Peyer's patch (tissue), 4 donors: Measurements from ENCODE around the gene UBE2C.

Source experiments
- CTCF ChIP-seq, 6 experiments: fragments of 450-650 bp in 4 of 6; fragments of 200-600 bp in 2 of 6; sonication (generic) in 1 of 6; IDR thresholded peaks; one replicate each; pipeline ENCODE4 v1.5.1; 2017 to 2019; ENCODE audit warnings: antibody characterized with exemption in 6 of 6, mild to moderate bottlenecking in 3 of 6, moderate library complexity in 1 of 6
- POLR2A ChIP-seq, 2 donors: fragments of 450-650 bp; IDR thresholded peaks; one replicate each; pipeline ENCODE4 v1.5.1; 2017; ENCODE audit warnings: antibody characterized with exemption in 2 of 2, mild to moderate bottlenecking in 2 of 2, moderate library complexity in 2 of 2

- TF ChIP-seq CTCF (IDR thresholded peaks at IDR 0.05), result no peak
- TF ChIP-seq POLR2A (IDR thresholded peaks at IDR 0.05), result no peak
Measured at GRCh38 chr20:45765980-45766379, 46.5 kb upstream of the UBE2C start.
